ENCODE measurements around the gene MAST4. TPM values are rescaled to one million over a fixed set of nuclear protein-coding genes. Genes with fewer than 3 reads are reported as not detected.
"Not testable (repeated sequence)": the region's sequence is repeated elsewhere in the genome, so short reads cannot be mapped to it uniquely, and the experiment has no call there.

The MAST4 gene
- total RNA-seq, 1 experiment from 2014 or later: 3.3 TPM

- Histone ChIP-seq H3K9me3 (replicated peaks) (no peaks in the 10 kb centered on the region), H3K27ac (no peak overlapping the region), H3K4me1 (no peaks in the 10 kb centered on the region), H3K27me3 (no peaks in the 10 kb centered on the region), H3K36me3 (no peaks in the 10 kb centered on the region), H3K4me3 (no peak overlapping the region)
- DNase-seq: no peak
Observed at GRCh38 chr5:67160272-67160671, 564.1 kb downstream of the MAST4 start.

GRCh38 chr5:67160985-67161384 is 564.8 kb downstream of the MAST4 start:
- DNase-seq: no peak
- Histone ChIP-seq H3K27ac (no peak overlapping the region), H3K36me3 (no peaks in the 10 kb centered on the region)

GRCh38 chr5:67161767-67162166 is 565.6 kb downstream of the MAST4 start:
- H3K27me3 ChIP-seq: no peaks in the 10 kb centered on the region
- no peaks in the 10 kb centered on the region for H3K36me3 ChIP-seq
- H3K9me3 ChIP-seq (replicated peaks): no peaks in the 10 kb centered on the region
- H3K27ac ChIP-seq: no peak overlapping the region
- no peak overlapping the region for H3K4me3 ChIP-seq
- no peaks in the 10 kb centered on the region for H3K4me1 ChIP-seq
- DNase-seq: no peak

More at GRCh38 chr5:67160985-67161384, 564.8 kb downstream of the MAST4 start:
- H3K4me1 ChIP-seq: no peaks in the 10 kb centered on the region
- no peak overlapping the region for H3K4me3 ChIP-seq
- no peaks in the 10 kb centered on the region for H3K27me3 ChIP-seq
- H3K9me3 ChIP-seq (replicated peaks): no peaks in the 10 kb centered on the region

- Histone ChIP-seq H3K36me3 (no peaks in the 10 kb centered on the region), H3K4me3 (no peak overlapping the region), H3K9me3 (replicated peaks) (no peaks in the 10 kb centered on the region), H3K27me3 (no peaks in the 10 kb centered on the region), H3K4me1 (no peaks in the 10 kb centered on the region), H3K27ac (no peak overlapping the region)
- no peak for DNase-seq
Observed at GRCh38 chr5:67163231-67163756, 567.1 kb downstream of the MAST4 start.

GRCh38 chr5:67163863-67164595 is 567.8 kb downstream of the MAST4 start:
- no peak for DNase-seq
- no peak overlapping the region for H3K4me3 ChIP-seq
- H3K9me3 ChIP-seq (replicated peaks): no peaks in the 10 kb centered on the region
- no peaks in the 10 kb centered on the region for H3K4me1 ChIP-seq
- H3K36me3 ChIP-seq: no peaks in the 10 kb centered on the region
- H3K27me3 ChIP-seq: no peaks in the 10 kb centered on the region
- no peak overlapping the region for H3K27ac ChIP-seq

- Histone ChIP-seq H3K36me3 (no peaks in the 10 kb centered on the region), H3K9me3 (replicated peaks) (no peaks in the 10 kb centered on the region), H3K27me3 (no peaks in the 10 kb centered on the region), H3K27ac (no peak overlapping the region), H3K4me1 (no peaks in the 10 kb centered on the region), H3K4me3 (no peak overlapping the region)
- DNase-seq: no peak
Observed at GRCh38 chr5:67164856-67165525, 568.8 kb downstream of the MAST4 start.

- no peaks in the 10 kb centered on the region for H3K36me3 ChIP-seq
- no peaks in the 10 kb centered on the region for H3K4me1 ChIP-seq
- H3K9me3 ChIP-seq (replicated peaks): no peaks in the 10 kb centered on the region
- no peak overlapping the region for H3K27ac ChIP-seq
- no peak for DNase-seq
- no peaks in the 10 kb centered on the region for H3K27me3 ChIP-seq
- no peak overlapping the region for H3K4me3 ChIP-seq
Observed at GRCh38 chr5:67165526-67166459, 569.6 kb downstream of the MAST4 start.

GRCh38 chr5:67166460-67167285 is 570.5 kb downstream of the MAST4 start:
- no peaks in the 10 kb centered on the region for H3K36me3 ChIP-seq
- H3K9me3 ChIP-seq (replicated peaks): no peaks in the 10 kb centered on the region
- no peak for DNase-seq
- no peak overlapping the region for H3K27ac ChIP-seq
- H3K27me3 ChIP-seq: no peaks in the 10 kb centered on the region
- H3K4me1 ChIP-seq: no peaks in the 10 kb centered on the region
- H3K4me3 ChIP-seq: no peak overlapping the region

GRCh38 chr5:67168069-67168468 is 571.9 kb downstream of the MAST4 start:
- no peaks in the 10 kb centered on the region for H3K9me3 ChIP-seq (replicated peaks)
- H3K27me3 ChIP-seq: no peaks in the 10 kb centered on the region
- DNase-seq: no peak
- H3K4me3 ChIP-seq: no peak overlapping the region
- H3K36me3 ChIP-seq: no peaks in the 10 kb centered on the region
- no peaks in the 10 kb centered on the region for H3K4me1 ChIP-seq
- H3K27ac ChIP-seq: no peak overlapping the region

- Histone ChIP-seq H3K9me3 (replicated peaks) (no peaks in the 10 kb centered on the region), H3K4me3 (no peak overlapping the region), H3K27me3 (no peaks in the 10 kb centered on the region), H3K4me1 (no peaks in the 10 kb centered on the region), H3K27ac (no peak overlapping the region), H3K36me3 (no peaks in the 10 kb centered on the region)
- DNase-seq: no peak
Observed at GRCh38 chr5:67170767-67171166, 574.6 kb downstream of the MAST4 start.

- H3K27me3 ChIP-seq: not testable (repeated sequence)
Observed at GRCh38 chr5:67173351-67173750, 577.2 kb downstream of the MAST4 start.

GRCh38 chr5:67173959-67174358 is 577.8 kb downstream of the MAST4 start:
- Histone ChIP-seq H3K9me3 (replicated peaks) (0 out of 2 replicates have a peak, but pooled peaks cover 2% of the 10 kb centered on the region), H3K27ac (no peak overlapping the region), H3K27me3 (no peaks in the 10 kb centered on the region), H3K4me3 (no peak overlapping the region), H3K4me1 (no peaks in the 10 kb centered on the region), H3K36me3 (no peaks in the 10 kb centered on the region)
- no peak for DNase-seq

More at GRCh38 chr5:67173351-67173750, 577.2 kb downstream of the MAST4 start:
- H3K9me3 ChIP-seq (replicated peaks); H3K4me3 ChIP-seq; H3K36me3 ChIP-seq; H3K4me1 ChIP-seq; DNase-seq; H3K27ac ChIP-seq: not testable (repeated sequence)

- Histone ChIP-seq H3K9me3 (replicated peaks) (0 out of 2 replicates have a peak, but pooled peaks cover 2% of the 10 kb centered on the region), H3K27me3 (no peaks in the 10 kb centered on the region; the same call in 1 of the 2 replicates), H3K27ac (no peak overlapping the region), H3K4me1 (no peaks in the 10 kb centered on the region), H3K4me3 (no peak overlapping the region), H3K36me3 (no peaks in the 10 kb centered on the region)
- no peak for DNase-seq
Observed at GRCh38 chr5:67176936-67177335, 580.7 kb downstream of the MAST4 start.

GRCh38 chr5:67178085-67178484 is 581.9 kb downstream of the MAST4 start:
- Histone ChIP-seq H3K9me3 (replicated peaks) (0 out of 2 replicates have a peak, but pooled peaks cover 2% of the 10 kb centered on the region), H3K27me3 (peaks cover 6% of the 10 kb centered on the region; the same call in 1 of the 2 replicates), H3K36me3 (no peaks in the 10 kb centered on the region), H3K4me1 (no peaks in the 10 kb centered on the region), H3K27ac (no peak overlapping the region), H3K4me3 (no peak overlapping the region)
- DNase-seq: no peak

All from SJCRH30 (cell line).